HG03045 (cell line): ENCODE data around the gene NPIPB12.
"Not testable (repeated sequence)": the region's sequence is repeated elsewhere in the genome, so short reads cannot be mapped to it uniquely, and the experiment has no call there.

ENCODE experiments used
- ATAC-seq: cut with Tn5 transposase; IDR thresholded peaks from one replicate; pipeline ENCODE4 v1.9.1; 2021; ENCODE audit warnings: mild to moderate bottlenecking, moderate library complexity; ENCODE audit not compliant: unreplicated experiment

The NPIPB12 gene

GRCh38 chr16:29506308-29506707, at the start of gene NPIPB12:
NPIPB12 (minus strand) TSS chr16:29506408.
- ATAC-seq, result not testable (repeated sequence)

GRCh38 chr16:29521520-29521919, 15.3 kb upstream of the NPIPB12 start:
- ATAC-seq, result not testable (repeated sequence)

GRCh38 chr16:29482276-29482675, 23.9 kb downstream of the NPIPB12 start:
- not testable (repeated sequence) for ATAC-seq

GRCh38 chr16:29472065-29472464, 34.1 kb downstream of the NPIPB12 start:
- not testable (repeated sequence) for ATAC-seq

GRCh38 chr16:29469660-29470059, 36.5 kb downstream of the NPIPB12 start:
- ATAC-seq, result not testable (repeated sequence)

- ATAC-seq, result not testable (repeated sequence)
Observed at GRCh38 chr16:29467654-29468366, 38.4 kb downstream of the NPIPB12 start.

- ATAC-seq, result not testable (repeated sequence)
Observed at GRCh38 chr16:29466904-29467303, 39.3 kb downstream of the NPIPB12 start.

GRCh38 chr16:29465985-29466824, 40.0 kb downstream of the NPIPB12 start:
- not testable (repeated sequence) for ATAC-seq

- ATAC-seq, result not testable (repeated sequence)
Observed at GRCh38 chr16:29460647-29461030, 45.6 kb downstream of the NPIPB12 start.

- ATAC-seq, result not testable (repeated sequence)
Observed at GRCh38 chr16:29459706-29460646, 46.2 kb downstream of the NPIPB12 start, which contains the start of gene SULT1A4. SULT1A4 (plus strand) TSS chr16:29459913; CDS start chr16:29461386, 1,473 bp downstream.

- not testable (repeated sequence) for ATAC-seq
Observed at GRCh38 chr16:29457660-29458059, 48.5 kb downstream of the NPIPB12 start.

GRCh38 chr16:29454828-29455227, 51.4 kb downstream of the NPIPB12 start:
- ATAC-seq, result peak; percentile 66

GRCh38 chr16:29454269-29454668, 51.9 kb downstream of the NPIPB12 start, which contains the start of the genes BOLA2 and SLX1B:
BOLA2 (minus strand) TSS chr16:29454351; CDS start chr16:29454253, 98 bp downstream.
SLX1B (plus strand) TSS chr16:29454533.
- peak; percentile 80 for ATAC-seq

- peak; percentile 3 for ATAC-seq
Observed at GRCh38 chr16:29453754-29454153, 52.5 kb downstream of the NPIPB12 start.
